ENCODE results near the gene BLTP2. TPM values are rescaled to one million over a fixed set of nuclear protein-coding genes. Genes with fewer than 3 reads are reported as not detected.

The BLTP2 gene
- total RNA-seq, 1 experiment from 2014 or later: 137 TPM

DNA sequence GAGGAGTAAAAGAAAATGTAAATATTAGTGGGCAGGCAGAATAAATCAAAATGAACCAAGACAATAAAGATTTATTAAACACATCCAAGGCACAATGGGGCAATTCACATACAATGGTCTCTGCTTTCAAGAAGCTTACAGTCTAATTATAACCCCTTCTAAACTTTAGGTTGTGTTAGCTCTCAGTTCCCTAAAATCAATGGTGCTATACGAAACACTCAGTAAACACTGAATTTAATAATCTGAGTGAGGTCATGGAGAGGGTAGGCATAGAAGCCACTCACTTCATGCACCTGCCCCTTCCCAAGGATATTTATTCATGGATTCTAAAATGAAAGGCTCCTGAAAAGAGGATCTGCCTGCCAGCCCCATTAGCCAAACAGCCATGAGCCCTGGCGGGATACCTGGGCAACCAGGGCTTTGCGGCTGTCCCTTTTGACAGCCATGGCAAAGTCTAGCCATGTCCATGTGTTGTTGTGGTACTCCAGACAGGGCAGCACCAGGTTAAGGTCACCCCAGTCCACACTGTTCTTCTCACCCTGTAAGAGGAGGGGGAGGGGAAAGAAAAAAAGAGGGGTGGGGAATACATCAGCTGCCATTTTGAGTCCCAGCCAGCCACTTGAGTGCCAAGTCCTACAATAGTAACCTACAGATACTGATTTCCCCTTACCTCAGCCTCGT, 29.6 kb downstream of the BLTP2 start:
- Mint-ChIP-seq H3K4me3 (no peak overlapping the region), H3K9me3 (no peaks in the 10 kb centered on the region), H3K36me3 (ENCODE audit: insufficient read depth in 1 of 3, low read depth in 3 of 3) (peaks cover 47 to 97% (median 86%) of the 10 kb centered on the region in 3 experiments; a peak in 6 of 7 replicates), H3K27me3 (ENCODE audit: low read depth) (no peaks in the 10 kb centered on the region), H3K4me1 (no peaks in the 10 kb centered on the region), H3K27ac (no peak overlapping the region)
- Histone ChIP-seq H2AK5ac (ENCODE audit: insufficient read length, low read length) (no peak overlapping the region), H2BK12ac (ENCODE audit: insufficient read length, low read depth, low read length) (no peak overlapping the region), H2BK5ac (ENCODE audit: insufficient read length, low read length) (no peak overlapping the region), H3K4me2 (ENCODE audit: insufficient read depth, insufficient read length, low read length) (no peak overlapping the region), H4K91ac (ENCODE audit: insufficient read length, low read depth, low read length) (no peak overlapping the region), H2BK15ac (ENCODE audit: low read depth, low read length) (no peak overlapping the region), H4K20me1 (ENCODE audit: control insufficient read depth, insufficient read depth, insufficient read length) (no peaks in the 10 kb centered on the region), H3K4ac (ENCODE audit: low read depth, low read length) (no peak overlapping the region), H3T11ph (ENCODE audit: low read length) (no peak overlapping the region), H4K5ac (ENCODE audit: insufficient read length, low read depth, low read length) (no peak overlapping the region), H3K27me3 (ENCODE audit: insufficient read depth, low read length) (no peaks in the 10 kb centered on the region), H2BK20ac (ENCODE audit: low read depth, low read length, poor library complexity, severe bottlenecking) (no peak overlapping the region), H2BK120ac (ENCODE audit: low read depth, low read length, poor library complexity, severe bottlenecking) (no peak overlapping the region), H3K14ac (ENCODE audit: insufficient read depth, low read length) (no peak overlapping the region), H2AFZ (ENCODE audit: low read length) (no peak overlapping the region), H3K56ac (ENCODE audit: insufficient read length, low read depth, low read length) (no peak overlapping the region), H3K79me2 (ENCODE audit: insufficient read depth, low read length) (no peaks in the 10 kb centered on the region), H3K27ac (ENCODE audit: insufficient read length, low read depth, low read length) (no peak overlapping the region), H3K9ac (ENCODE audit: extremely low read depth, insufficient read length, low read length) (no peak overlapping the region), H3K9me3 (ENCODE audit: control insufficient read depth, low read depth, low read length) (no peaks in the 10 kb centered on the region), H3K79me1 (ENCODE audit: insufficient read depth, low read depth, low read length, poor library complexity, severe bottlenecking) (no peaks in the 10 kb centered on the region), H3K4me1 (ENCODE audit: insufficient read depth, low read length) (no peaks in the 10 kb centered on the region), H4K8ac (replicated peaks; ENCODE audit: insufficient read length, low read depth, low read length) (no peak overlapping the region), H3K23me2 (ENCODE audit: insufficient read length, low read depth, low read length, poor library complexity, severe bottlenecking) (no peaks in the 10 kb centered on the region), H3K23ac (ENCODE audit: insufficient read length, low read depth, low read length) (no peak overlapping the region), H3K18ac (ENCODE audit: insufficient read length, low read depth, low read length) (no peak overlapping the region)
- no CpG with 5 or more reads among the region's 4 CpGs for WGBS (ENCODE audit: extremely low coverage, insufficient read length, low lambda C conversion rate)
- TF ChIP-seq, protein P1, sequence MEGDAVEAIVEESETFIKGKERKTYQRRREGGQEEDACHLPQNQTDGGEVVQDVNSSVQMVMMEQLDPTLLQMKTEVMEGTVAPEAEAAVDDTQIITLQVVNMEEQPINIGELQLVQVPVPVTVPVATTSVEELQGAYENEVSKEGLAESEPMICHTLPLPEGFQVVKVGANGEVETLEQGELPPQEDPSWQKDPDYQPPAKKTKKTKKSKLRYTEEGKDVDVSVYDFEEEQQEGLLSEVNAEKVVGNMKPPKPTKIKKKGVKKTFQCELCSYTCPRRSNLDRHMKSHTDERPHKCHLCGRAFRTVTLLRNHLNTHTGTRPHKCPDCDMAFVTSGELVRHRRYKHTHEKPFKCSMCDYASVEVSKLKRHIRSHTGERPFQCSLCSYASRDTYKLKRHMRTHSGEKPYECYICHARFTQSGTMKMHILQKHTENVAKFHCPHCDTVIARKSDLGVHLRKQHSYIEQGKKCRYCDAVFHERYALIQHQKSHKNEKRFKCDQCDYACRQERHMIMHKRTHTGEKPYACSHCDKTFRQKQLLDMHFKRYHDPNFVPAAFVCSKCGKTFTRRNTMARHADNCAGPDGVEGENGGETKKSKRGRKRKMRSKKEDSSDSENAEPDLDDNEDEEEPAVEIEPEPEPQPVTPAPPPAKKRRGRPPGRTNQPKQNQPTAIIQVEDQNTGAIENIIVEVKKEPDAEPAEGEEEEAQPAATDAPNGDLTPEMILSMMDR (conservative IDR thresholded peaks at IDR 0.05): no peak
- DNase-seq: no peak
